SU-DHL-6 (cell line): ENCODE measurements around the gene ASCL4.
A peak's percentile ranks its signal among the peaks of the same experiment; 100 is the strongest.

Source experiments
- H2AFZ ChIP-seq: fragments of 200-600 bp; sonication (generic); 2 replicates; pipeline ENCODE4 v1.6.1; 2014; ENCODE audit warnings: low read depth, mild to moderate bottlenecking, moderate library complexity, mixed read lengths, antibody characterized with exemption, low read length; ENCODE audit not compliant: severe bottlenecking
- H3F3A ChIP-seq: fragments of 200-600 bp; shearing (Covaris generic); 2 replicates; pipeline ENCODE4 v1.6.0; 2016; ENCODE audit warnings: antibody characterized with exemption, mild to moderate bottlenecking; ENCODE audit not compliant: insufficient read depth
- H3K27ac ChIP-seq: fragments of 200-600 bp; sonication (generic); 2 replicates; pipeline ENCODE4 v1.5.1; 2016; ENCODE audit warnings: low read depth, mild to moderate bottlenecking, low read length, moderate library complexity, mixed read lengths
- H3K27me3 ChIP-seq: fragments of 200-600 bp; sonication (generic), shearing (Covaris generic); 2 replicates; pipeline ENCODE4 v1.6.0; 2014; ENCODE audit warnings: mild to moderate bottlenecking, low read length
- H3K36me3 ChIP-seq: fragments of 200-600 bp; sonication (generic); 2 replicates; pipeline ENCODE4 v1.6.1; 2014; ENCODE audit warnings: mild to moderate bottlenecking, low read length, mixed read lengths
- H3K4me2 ChIP-seq: fragments of 300-600, 200-600 bp; shearing (Covaris generic), sonication (generic); 2 replicates; pipeline ENCODE4 v1.6.0; 2014; ENCODE audit warnings: low read length, low read depth, mild to moderate bottlenecking; ENCODE audit not compliant: poor library complexity, severe bottlenecking
- H3K4me3 ChIP-seq: fragments of 200-600 bp; sonication (generic); 2 replicates; pipeline ENCODE4 v1.5.1; 2014; ENCODE audit warnings: antibody characterized with exemption, low read length, mild to moderate bottlenecking, mixed read lengths; ENCODE audit not compliant: insufficient read depth, poor library complexity, severe bottlenecking
- H3K79me2 ChIP-seq: fragments of 200-600 bp; sonication (generic); 2 replicates; pipeline ENCODE4 v1.6.1; 2014; ENCODE audit warnings: mild to moderate bottlenecking, low read length, moderate library complexity; ENCODE audit not compliant: insufficient read depth
- H3K9ac ChIP-seq: fragments of 200-600 bp; sonication (generic); 2 replicates; pipeline ENCODE4 v1.7.0; 2014; ENCODE audit warnings: mild to moderate bottlenecking, low read length
- H3K9me2 ChIP-seq: fragments of 200-600 bp; sonication (generic); replicated peaks from 2 replicates; pipeline ENCODE4 v1.6.1; 2014; ENCODE audit warnings: low read length; ENCODE audit not compliant: insufficient read depth
- H3K9me3 ChIP-seq: fragments of 200-600 bp; sonication (generic); 2 replicates; pipeline ENCODE4 v1.6.1; 2014; ENCODE audit warnings: low read length, mixed read lengths; ENCODE audit not compliant: insufficient read depth
- H4K20me1 ChIP-seq: fragments of 200-600 bp; sonication (generic); 2 replicates; pipeline ENCODE4 v1.6.1; 2014; ENCODE audit warnings: low read depth, mild to moderate bottlenecking, antibody characterized with exemption, low read length, moderate library complexity, mixed read lengths
- EZH2phosphoT487 ChIP-seq: fragments of 200-600 bp; sonication (generic), shearing (Covaris generic); conservative IDR thresholded peaks from 2 replicates; pipeline ENCODE4 v1.6.1; 2018; ENCODE audit warnings: mild to moderate bottlenecking, antibody characterized with exemption, low read length, moderate library complexity, mixed read lengths
- TF ChIP-seq, protein P1 (sequence below): fragments of 200-600 bp; sonication (generic); IDR thresholded peaks from one replicate; pipeline ENCODE4 v1.5.1; 2017; ENCODE audit warnings: antibody characterized with exemption, mild to moderate bottlenecking, low read length, moderate library complexity; ENCODE audit not compliant: insufficient read depth, poor library complexity, severe bottlenecking

ASCL4 gene

DNA sequence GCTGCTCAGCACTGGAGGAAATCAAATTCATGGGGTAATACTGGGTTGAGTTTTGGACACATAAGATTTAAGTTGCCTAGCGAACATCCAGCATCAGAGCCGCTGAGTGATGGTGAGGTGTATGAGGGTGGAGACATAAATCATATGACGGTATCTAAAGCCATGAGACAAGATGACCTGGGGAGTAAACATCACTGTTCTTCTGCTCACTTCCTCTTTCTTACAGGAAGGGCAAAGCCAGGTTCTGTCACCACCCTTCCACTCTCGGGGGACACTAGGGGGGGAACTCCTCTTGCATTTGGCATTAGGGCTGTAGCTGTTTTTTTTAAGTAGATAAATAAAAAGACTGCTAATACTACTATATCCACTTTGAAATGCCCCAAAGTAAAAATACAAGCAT lies 37.6 kb upstream of the ASCL4 start:
- no peak overlapping the region for H3K9ac ChIP-seq
- H3K79me2 ChIP-seq = no peaks in the 10 kb centered on the region
- no peak overlapping the region for H2AFZ ChIP-seq
- no peaks in the 10 kb centered on the region for H3F3A ChIP-seq
- H3K36me3 ChIP-seq = peaks cover 28% of the 10 kb centered on the region
- H3K27ac ChIP-seq = no peak overlapping the region
- H4K20me1 ChIP-seq = peaks cover 3% of the 10 kb centered on the region; the same call in 1 of the 2 replicates
- no peaks in the 10 kb centered on the region for H3K9me3 ChIP-seq
- H3K4me2 ChIP-seq = peak overlapping the region; percentile 6
- no peak overlapping the region for H3K4me3 ChIP-seq
- H3K9me2 ChIP-seq = no peaks in the 10 kb centered on the region
- no peaks in the 10 kb centered on the region for H3K27me3 ChIP-seq
- no peak for TF ChIP-seq EZH2phosphoT487
- TF ChIP-seq, protein P1, sequence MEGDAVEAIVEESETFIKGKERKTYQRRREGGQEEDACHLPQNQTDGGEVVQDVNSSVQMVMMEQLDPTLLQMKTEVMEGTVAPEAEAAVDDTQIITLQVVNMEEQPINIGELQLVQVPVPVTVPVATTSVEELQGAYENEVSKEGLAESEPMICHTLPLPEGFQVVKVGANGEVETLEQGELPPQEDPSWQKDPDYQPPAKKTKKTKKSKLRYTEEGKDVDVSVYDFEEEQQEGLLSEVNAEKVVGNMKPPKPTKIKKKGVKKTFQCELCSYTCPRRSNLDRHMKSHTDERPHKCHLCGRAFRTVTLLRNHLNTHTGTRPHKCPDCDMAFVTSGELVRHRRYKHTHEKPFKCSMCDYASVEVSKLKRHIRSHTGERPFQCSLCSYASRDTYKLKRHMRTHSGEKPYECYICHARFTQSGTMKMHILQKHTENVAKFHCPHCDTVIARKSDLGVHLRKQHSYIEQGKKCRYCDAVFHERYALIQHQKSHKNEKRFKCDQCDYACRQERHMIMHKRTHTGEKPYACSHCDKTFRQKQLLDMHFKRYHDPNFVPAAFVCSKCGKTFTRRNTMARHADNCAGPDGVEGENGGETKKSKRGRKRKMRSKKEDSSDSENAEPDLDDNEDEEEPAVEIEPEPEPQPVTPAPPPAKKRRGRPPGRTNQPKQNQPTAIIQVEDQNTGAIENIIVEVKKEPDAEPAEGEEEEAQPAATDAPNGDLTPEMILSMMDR = no peak

GRCh38 chr12:107748472-107748871 lies 26.0 kb upstream of the ASCL4 start:
- Histone ChIP-seq H3K27ac (no peak overlapping the region), H3K27me3 (no peaks in the 10 kb centered on the region), H3K9me2 (no peaks in the 10 kb centered on the region), H2AFZ (no peak overlapping the region), H3K9me3 (no peaks in the 10 kb centered on the region), H3K4me3 (no peak overlapping the region), H3F3A (0 out of 2 replicates have a peak, but pooled peaks cover 3% of the 10 kb centered on the region), H3K36me3 (peaks cover 16% of the 10 kb centered on the region; the same call in 1 of the 2 replicates), H3K79me2 (no peaks in the 10 kb centered on the region), H3K9ac (no peak overlapping the region), H3K4me2 (no peak overlapping the region), H4K20me1 (0 out of 2 replicates have a peak, but pooled peaks cover 7% of the 10 kb centered on the region)
- TF ChIP-seq EZH2phosphoT487 = no peak
- TF ChIP-seq, protein P1 = no peak

DNA sequence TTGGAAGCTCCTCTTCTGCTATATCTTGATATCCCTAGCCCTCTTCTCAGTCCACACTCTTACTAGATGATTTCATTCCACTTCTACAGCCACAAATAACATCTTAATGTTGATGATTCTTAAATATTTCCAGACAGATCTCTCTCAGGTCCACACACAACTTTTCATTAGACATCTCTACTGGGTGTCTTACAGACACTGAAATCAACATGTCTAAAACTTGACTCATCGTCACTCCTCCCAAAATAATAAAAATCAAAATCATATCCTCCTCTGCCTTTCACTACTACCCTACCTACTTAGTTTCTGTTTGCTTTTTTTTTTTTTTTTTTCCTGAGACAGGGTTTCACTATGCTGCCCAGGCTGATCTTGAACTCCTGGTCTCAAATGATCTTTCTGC lies 25.4 kb upstream of the ASCL4 start:
- Histone ChIP-seq H2AFZ (no peak overlapping the region), H4K20me1 (0 out of 2 replicates have a peak, but pooled peaks cover 7% of the 10 kb centered on the region), H3K79me2 (no peaks in the 10 kb centered on the region), H3K27ac (no peak overlapping the region), H3K27me3 (no peaks in the 10 kb centered on the region), H3K4me2 (no peak overlapping the region), H3K9ac (no peak overlapping the region), H3K36me3 (peaks cover 18% of the 10 kb centered on the region; the same call in 1 of the 2 replicates), H3F3A (0 out of 2 replicates have a peak, but pooled peaks cover 3% of the 10 kb centered on the region), H3K9me2 (no peaks in the 10 kb centered on the region), H3K9me3 (no peaks in the 10 kb centered on the region), H3K4me3 (no peak overlapping the region)
- TF ChIP-seq, protein P1 = no peak
- no peak for TF ChIP-seq EZH2phosphoT487
